ENCODE data around the gene OGFOD1.

The OGFOD1 gene

DNA sequence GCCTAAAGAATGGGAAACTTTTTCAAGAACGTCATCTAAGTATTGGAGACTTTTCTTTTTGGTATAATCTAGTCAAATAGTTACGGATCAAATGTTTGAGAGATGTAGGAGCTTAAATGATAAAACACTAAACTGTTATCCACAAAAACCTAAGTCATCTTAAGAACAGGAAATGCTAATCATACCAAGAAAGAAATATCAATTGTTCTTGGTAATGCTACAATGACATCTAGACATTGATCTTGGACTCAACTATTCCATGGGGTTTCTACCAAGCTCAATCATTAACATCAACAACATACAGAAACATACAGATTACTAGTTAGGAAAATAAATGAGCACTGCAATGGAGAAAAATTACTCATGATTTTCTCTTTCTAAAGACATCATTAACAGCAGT, 4.1 kb upstream of the OGFOD1 start:
- TF ChIP-seq, protein P1, sequence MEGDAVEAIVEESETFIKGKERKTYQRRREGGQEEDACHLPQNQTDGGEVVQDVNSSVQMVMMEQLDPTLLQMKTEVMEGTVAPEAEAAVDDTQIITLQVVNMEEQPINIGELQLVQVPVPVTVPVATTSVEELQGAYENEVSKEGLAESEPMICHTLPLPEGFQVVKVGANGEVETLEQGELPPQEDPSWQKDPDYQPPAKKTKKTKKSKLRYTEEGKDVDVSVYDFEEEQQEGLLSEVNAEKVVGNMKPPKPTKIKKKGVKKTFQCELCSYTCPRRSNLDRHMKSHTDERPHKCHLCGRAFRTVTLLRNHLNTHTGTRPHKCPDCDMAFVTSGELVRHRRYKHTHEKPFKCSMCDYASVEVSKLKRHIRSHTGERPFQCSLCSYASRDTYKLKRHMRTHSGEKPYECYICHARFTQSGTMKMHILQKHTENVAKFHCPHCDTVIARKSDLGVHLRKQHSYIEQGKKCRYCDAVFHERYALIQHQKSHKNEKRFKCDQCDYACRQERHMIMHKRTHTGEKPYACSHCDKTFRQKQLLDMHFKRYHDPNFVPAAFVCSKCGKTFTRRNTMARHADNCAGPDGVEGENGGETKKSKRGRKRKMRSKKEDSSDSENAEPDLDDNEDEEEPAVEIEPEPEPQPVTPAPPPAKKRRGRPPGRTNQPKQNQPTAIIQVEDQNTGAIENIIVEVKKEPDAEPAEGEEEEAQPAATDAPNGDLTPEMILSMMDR (conservative IDR thresholded peaks at IDR 0.05; ENCODE audit: low read depth) = no peak
- ChIA-PET CTCF (no interaction called here), POLR2A (ENCODE audit: low non-redundant PET) (no interaction called here)
- H3K27ac ChIP-seq = no peak overlapping the region
- no peak for DNase-seq (ENCODE audit: low spot score)

DNA sequence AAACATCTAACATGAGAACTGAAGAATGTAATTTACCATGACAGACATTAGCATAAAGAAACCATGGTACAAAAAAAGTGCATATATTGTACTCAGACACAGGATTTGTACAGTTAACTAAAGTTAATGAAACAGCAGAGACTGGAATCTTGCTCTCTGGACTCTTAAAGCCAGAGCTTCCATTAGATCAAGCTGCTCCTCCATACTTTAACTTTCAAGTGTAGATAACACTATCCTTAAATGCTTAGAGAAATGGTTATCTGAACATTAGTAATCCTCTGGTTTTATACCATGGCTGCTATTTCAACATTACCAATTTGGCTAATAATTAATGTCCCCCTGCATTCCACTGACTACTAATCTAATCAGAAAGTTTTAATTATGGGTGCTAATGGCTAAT, 3.3 kb upstream of the OGFOD1 start:
- TF ChIP-seq, protein P1 (conservative IDR thresholded peaks at IDR 0.05; ENCODE audit: low read depth) = no peak
- H3K27ac ChIP-seq = no peak overlapping the region
- no peak for DNase-seq (ENCODE audit: low spot score)
- ChIA-PET CTCF (no interaction called here), POLR2A (ENCODE audit: low non-redundant PET) (interaction anchor here (0.6 kb wide), 1 partner anchor 346 kb away, joined by 3 read pairs; no protein-coding TSS in a partner anchor)

DNA sequence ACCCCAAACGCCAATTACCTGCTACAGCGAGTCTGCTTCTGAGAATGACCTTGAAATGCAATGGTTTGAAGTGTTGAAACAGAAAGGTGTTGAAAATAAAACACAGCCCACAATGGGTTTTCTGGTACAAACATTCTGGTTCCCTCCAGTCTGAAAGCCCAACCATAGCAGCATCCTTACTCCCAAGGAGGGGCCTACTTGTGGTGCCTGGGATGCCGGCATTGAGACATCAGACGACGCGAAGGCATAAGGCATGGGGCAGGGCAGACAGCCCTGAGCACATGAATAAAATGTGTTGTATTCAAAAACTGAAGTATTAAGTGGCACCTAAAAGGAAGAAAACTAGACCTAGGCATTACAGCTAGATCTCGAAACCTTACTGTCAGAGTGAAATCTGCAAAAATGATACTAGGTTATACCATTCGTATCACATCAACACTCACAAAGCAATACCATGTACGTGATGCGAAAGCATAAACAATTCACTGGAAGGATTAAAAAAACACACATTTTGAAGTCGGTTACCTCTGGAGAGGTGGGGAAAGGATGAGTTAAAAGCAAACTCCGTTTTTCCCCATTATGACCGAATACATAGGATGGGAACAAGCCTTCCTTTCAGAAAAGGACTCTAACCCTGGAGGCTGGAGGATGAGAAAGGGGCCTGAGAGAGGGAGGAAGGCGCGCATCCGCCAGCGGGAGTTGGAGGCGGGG, 924 bp upstream of the OGFOD1 start:
- TF ChIP-seq, protein P1 (conservative IDR thresholded peaks at IDR 0.05; ENCODE audit: low read depth) = no peak
- H3K27ac ChIP-seq = peak overlapping the region; percentile 86
- POLR2A ChIA-PET (ENCODE audit: low non-redundant PET) = no interaction called here
- CTCF ChIA-PET = interaction anchor here (0.5 kb wide), 1 partner anchor 396 kb away, joined by 3 read pairs; no protein-coding TSS in a partner anchor
- DNase-seq (ENCODE audit: low spot score) = peak; percentile 41

DNA sequence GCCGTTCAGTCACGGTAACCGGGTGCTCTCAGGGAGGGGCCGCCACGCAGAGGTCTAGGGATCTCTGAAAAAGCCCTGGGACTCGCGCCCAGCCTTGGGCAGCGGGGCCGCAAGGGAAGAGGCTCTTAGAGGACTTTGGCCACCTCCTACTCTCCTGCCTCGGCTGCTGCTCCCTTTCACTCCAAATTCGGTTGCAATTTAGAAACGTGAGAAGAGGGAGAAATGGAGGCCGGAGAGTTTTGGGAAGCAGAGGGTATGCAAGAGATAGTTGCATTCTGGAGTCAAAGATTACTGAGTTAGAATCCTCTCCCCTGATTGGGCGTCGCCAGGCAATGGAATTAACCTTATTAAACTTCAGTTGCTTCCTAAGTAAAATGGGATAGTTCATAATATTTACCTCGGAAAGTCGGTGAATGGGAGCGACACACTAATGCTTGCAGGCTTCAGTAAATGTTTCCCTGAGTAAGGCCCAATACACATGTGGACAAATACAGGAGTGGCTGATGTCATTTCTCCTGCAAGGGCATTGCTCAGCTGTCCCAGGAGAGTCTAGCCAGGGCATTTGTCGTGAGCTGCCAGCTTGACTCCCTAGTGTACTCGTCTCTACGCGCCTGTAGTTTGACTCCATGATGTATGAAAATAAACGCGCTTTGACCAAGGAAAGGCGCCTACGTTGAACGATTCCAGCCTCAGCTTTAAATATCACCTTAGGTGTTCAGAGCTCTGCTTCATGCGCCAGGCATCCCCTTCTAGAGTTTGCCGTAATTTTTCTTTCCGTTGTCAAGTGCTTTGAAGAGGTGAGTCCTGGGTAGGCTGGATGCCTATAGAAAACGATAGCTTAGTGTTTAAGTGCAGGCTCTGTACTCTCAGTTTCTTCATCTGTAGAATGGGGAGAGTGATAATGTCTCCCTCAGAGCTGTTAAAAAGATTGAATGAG, 667 bp downstream of the OGFOD1 start:
- POLR2A ChIA-PET (ENCODE audit: low non-redundant PET) = no interaction called here
- TF ChIP-seq, protein P1 (conservative IDR thresholded peaks at IDR 0.05; ENCODE audit: low read depth) = no peak
- H3K27ac ChIP-seq = peak overlapping the region; percentile 86
- DNase-seq (ENCODE audit: low spot score) = peak; percentile 69
- CTCF ChIA-PET = interaction anchor here (0.6 to 0.9 kb wide), 3 partner anchors 14 to 250 kb away, joined by 3 to 5 read pairs (median 4); no protein-coding TSS in a partner anchor

DNA sequence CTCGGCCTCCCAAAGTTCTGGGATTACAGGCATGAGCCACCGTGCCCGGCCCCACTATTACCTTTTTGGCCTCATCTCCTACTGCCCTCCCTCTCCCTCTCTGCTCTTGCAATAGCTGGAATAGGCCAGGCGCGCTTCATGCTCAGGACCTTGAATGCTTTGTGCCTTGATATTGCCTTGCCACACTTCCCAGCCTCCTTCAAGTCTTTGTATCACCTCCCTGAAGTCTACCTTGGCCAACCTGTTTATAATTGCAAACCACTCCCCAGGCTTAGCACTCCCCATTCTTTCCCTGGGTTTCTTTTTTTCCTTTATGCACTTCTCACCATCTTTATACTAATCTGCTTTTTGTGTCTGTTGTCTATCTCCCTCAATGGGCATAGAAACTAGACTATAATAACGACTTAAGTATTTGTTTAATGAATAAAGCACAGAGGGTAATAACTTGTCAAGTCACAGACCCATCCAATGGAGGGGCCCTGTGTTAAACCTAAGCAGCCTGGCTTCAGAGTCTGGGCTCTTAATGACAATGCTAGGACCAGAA, 6.6 kb downstream of the OGFOD1 start:
- POLR2A ChIA-PET (ENCODE audit: low non-redundant PET) = no interaction called here
- CTCF ChIA-PET = no interaction called here

DNA sequence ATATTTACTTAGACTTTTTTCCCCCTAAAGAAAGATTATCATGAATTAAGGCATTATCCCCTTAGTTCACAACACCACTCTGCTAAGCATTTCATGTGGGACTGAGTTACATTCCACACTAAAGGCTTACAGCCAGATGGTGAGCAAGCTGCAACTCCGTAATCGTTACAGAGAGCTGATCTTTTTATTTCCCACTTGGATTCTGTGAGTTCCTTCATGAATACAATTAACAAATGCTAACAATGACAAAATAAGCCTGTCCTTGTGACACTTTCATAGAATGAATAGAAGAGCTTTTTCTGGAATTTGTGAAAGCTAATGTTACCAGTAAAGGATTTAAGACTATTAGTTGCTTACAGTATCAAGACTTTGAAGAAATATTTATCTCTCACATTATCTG, 8.7 kb downstream of the OGFOD1 start:
- TF ChIP-seq, protein P1 (conservative IDR thresholded peaks at IDR 0.05; ENCODE audit: low read depth) = no peak
- POLR2A ChIA-PET (ENCODE audit: low non-redundant PET) = no interaction called here
- CTCF ChIA-PET = no interaction called here
- DNase-seq (ENCODE audit: low spot score) = no peak
- no peak overlapping the region for H3K27ac ChIP-seq

More for the DNA sequence above, 6.6 kb downstream of the OGFOD1 start:
- no peak overlapping the region for H3K27ac ChIP-seq
- DNase-seq (ENCODE audit: low spot score) = no peak
- TF ChIP-seq, protein P1 (conservative IDR thresholded peaks at IDR 0.05; ENCODE audit: low read depth) = no peak

Measured in RWPE1 (cell line).